Measurements from ENCODE around the gene HOMER3.
"Not testable (repeated sequence)": the region's sequence is repeated elsewhere in the genome, so short reads cannot be mapped to it uniquely, and the experiment has no call there.

DNA sequence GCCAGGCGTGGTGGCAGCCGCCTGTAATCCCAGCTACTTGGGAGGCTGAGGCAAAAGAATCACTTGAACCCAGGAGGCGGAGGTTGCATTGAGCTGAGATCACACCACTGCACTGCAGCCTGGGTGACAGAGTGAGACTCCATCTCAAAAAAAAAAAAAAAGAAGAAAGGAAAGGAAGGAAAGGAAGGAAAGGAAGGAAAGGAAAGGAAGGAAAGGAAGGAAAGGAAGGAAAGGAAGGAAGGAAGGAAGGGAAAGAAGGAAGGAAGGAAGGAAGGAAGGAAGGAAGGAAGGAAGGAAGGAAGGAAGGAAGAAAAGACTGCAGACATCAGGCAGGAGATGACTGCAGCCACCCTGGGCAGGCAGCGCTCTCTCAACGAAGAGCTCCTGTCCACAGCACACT, 38.5 kb downstream of the HOMER3 start:
- TF ChIP-seq TOX (CRISPR knock-in tag; IDR thresholded peaks at IDR 0.05; ENCODE audit: borderline replicate concordance); CSDC2 (CRISPR knock-in tag; IDR thresholded peaks at IDR 0.05); ZNF565 (CRISPR knock-in tag; conservative IDR thresholded peaks at IDR 0.05; ENCODE audit: low read depth); ZNF70 (CRISPR knock-in tag; IDR thresholded peaks at IDR 0.05); ZC3H10 (CRISPR knock-in tag; IDR thresholded peaks at IDR 0.05); SNAI2 (CRISPR knock-in tag; IDR thresholded peaks at IDR 0.05): not testable (repeated sequence)
- TF ChIP-seq, protein P1, sequence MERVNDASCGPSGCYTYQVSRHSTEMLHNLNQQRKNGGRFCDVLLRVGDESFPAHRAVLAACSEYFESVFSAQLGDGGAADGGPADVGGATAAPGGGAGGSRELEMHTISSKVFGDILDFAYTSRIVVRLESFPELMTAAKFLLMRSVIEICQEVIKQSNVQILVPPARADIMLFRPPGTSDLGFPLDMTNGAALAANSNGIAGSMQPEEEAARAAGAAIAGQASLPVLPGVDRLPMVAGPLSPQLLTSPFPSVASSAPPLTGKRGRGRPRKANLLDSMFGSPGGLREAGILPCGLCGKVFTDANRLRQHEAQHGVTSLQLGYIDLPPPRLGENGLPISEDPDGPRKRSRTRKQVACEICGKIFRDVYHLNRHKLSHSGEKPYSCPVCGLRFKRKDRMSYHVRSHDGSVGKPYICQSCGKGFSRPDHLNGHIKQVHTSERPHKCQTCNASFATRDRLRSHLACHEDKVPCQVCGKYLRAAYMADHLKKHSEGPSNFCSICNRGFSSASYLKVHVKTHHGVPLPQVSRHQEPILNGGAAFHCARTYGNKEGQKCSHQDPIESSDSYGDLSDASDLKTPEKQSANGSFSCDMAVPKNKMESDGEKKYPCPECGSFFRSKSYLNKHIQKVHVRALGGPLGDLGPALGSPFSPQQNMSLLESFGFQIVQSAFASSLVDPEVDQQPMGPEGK (CRISPR knock-in tag; IDR thresholded peaks at IDR 0.05; ENCODE audit: borderline replicate concordance) = not testable (repeated sequence)

All from SK-N-SH treated with all-trans-retinoic acid at 6 μM for 48 hours (cell line).